H1 (cell line): ENCODE results near the gene ASB4.

Experiments used
- BRCA1 ChIP-seq: IDR thresholded peaks from 2 replicates; pipeline ENCODE4 v1.6.1; 2012; ENCODE audit warnings: low read depth, low read length, improper control_type of control experiment
- CBX5 ChIP-seq: fragments of 300-800, 300-1000 bp; sonication (generic); IDR thresholded peaks from 2 replicates; pipeline ENCODE4 v1.7.1; 2016; ENCODE audit warnings: antibody characterized with exemption, low read length, low read depth
- JUND ChIP-seq: IDR thresholded peaks from 2 replicates; pipeline ENCODE4 v1.6.1; 2011; ENCODE audit warnings: mild to moderate bottlenecking, improper control_type of control experiment, low read length
- MAFK ChIP-seq: IDR thresholded peaks from 2 replicates; pipeline ENCODE4 v1.6.1; 2012; ENCODE audit warnings: low read depth, mild to moderate bottlenecking, improper control_type of control experiment, low read length
- POLR2A ChIP-seq, 2 experiments: IDR thresholded peaks; 1 replicate in 1 of 2; 2 replicates in 1 of 2; pipeline ENCODE4 v1.6.1; 2011; ENCODE audit warnings: low read depth in 2 of 2, low read length in 2 of 2, mild to moderate bottlenecking in 2 of 2; ENCODE audit errors: control extremely low read depth in 1 of 2
- POU5F1 ChIP-seq: IDR thresholded peaks from 2 replicates; pipeline ENCODE4 v1.6.1; 2011; ENCODE audit warnings: low read depth, mild to moderate bottlenecking, low read length, moderate library complexity
- TAF1 ChIP-seq: IDR thresholded peaks from 2 replicates; pipeline ENCODE4 v1.6.1; 2011; ENCODE audit warnings: mild to moderate bottlenecking, low read depth, low read length
- TF ChIP-seq, protein P1 (sequence below), 3 experiments: IDR thresholded peaks; 1 replicate in 2 of 3; 2 replicates in 1 of 3; pipeline versions ENCODE4 v1.5.1 to v1.6.1; 2011; ENCODE audit warnings: low read length in 3 of 3, mild to moderate bottlenecking in 3 of 3, inconsistent platforms in 2 of 3, low read depth in 1 of 3, moderate library complexity in 1 of 3; ENCODE audit not compliant: insufficient read depth in 1 of 3; ENCODE audit errors: control extremely low read depth in 1 of 3
- TF ChIP-seq, protein P2 (sequence below): IDR thresholded peaks from 2 replicates; pipeline ENCODE4 v1.6.1; 2011; ENCODE audit warnings: low read length, improper control_type of control experiment

DNA sequence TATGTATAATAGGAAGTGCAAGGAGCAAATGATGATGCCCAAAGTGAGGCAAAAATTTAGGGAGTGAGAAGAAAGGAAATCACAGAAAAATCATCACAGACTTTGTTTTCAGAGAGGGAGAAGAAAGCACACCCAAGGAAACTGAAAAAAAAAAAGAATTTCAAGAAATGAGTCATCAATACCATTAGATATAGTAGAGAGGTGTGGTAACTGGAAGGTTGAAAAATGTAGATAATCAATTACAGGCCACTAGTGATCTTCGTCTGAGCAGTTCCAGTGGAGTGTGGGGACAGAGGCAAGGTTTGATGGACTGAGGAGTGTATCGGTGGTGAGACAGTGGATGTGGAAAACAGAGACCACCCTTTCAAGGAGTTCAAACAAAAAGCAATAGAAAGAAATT, 31.7 kb downstream of the ASB4 start:
- TF ChIP-seq, protein P1, sequence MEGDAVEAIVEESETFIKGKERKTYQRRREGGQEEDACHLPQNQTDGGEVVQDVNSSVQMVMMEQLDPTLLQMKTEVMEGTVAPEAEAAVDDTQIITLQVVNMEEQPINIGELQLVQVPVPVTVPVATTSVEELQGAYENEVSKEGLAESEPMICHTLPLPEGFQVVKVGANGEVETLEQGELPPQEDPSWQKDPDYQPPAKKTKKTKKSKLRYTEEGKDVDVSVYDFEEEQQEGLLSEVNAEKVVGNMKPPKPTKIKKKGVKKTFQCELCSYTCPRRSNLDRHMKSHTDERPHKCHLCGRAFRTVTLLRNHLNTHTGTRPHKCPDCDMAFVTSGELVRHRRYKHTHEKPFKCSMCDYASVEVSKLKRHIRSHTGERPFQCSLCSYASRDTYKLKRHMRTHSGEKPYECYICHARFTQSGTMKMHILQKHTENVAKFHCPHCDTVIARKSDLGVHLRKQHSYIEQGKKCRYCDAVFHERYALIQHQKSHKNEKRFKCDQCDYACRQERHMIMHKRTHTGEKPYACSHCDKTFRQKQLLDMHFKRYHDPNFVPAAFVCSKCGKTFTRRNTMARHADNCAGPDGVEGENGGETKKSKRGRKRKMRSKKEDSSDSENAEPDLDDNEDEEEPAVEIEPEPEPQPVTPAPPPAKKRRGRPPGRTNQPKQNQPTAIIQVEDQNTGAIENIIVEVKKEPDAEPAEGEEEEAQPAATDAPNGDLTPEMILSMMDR (IDR thresholded peaks at IDR 0.05; ENCODE audit: control extremely low read depth in 1 of 3, insufficient read depth in 1 of 3, low read depth in 1 of 3, low read length in 3 of 3), result no peak
- TF ChIP-seq POU5F1 (no peak), POLR2A (IDR thresholded peaks at IDR 0.05; ENCODE audit: control extremely low read depth in 1 of 2, low read depth in 2 of 2, low read length in 2 of 2) (no peak), JUND (no peak), CBX5 (no peak), BRCA1 (no peak), TAF1 (no peak), MAFK (no peak)
- TF ChIP-seq, protein P2, sequence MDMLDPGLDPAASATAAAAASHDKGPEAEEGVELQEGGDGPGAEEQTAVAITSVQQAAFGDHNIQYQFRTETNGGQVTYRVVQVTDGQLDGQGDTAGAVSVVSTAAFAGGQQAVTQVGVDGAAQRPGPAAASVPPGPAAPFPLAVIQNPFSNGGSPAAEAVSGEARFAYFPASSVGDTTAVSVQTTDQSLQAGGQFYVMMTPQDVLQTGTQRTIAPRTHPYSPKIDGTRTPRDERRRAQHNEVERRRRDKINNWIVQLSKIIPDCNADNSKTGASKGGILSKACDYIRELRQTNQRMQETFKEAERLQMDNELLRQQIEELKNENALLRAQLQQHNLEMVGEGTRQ, result no peak
